ENCODE results near the gene SLC30A4.
"Not testable (repeated sequence)": the region's sequence is repeated elsewhere in the genome, so short reads cannot be mapped to it uniquely, and the experiment has no call there.

The SLC30A4 gene

DNA sequence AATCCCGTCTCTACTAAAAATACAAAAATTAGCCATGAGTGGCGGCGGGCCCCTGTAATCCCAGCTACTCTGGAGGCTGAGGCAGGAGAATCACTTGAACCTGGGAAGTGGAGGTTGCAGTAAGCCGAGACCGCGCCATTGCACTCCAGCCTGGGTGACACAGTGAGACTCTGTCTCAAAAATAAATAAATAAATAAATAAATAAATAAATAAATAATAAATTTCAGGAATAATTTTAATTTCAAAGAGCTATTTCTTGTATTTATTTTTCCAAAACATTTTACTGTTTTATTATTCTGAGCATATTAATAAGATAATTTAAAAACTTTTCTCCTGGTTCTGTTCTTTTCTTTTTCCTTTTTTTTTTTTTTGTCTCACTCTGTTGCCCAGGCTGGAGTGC lies 15.4 kb downstream of the SLC30A4 start:
- H3K9ac ChIP-seq (ENCODE audit: low read length); H3K9me3 ChIP-seq (ENCODE audit: control insufficient read depth, insufficient read depth, low read depth, low read length); H3K27ac ChIP-seq (ENCODE audit: low read depth, low read length); H3K36me3 ChIP-seq (ENCODE audit: control insufficient read depth, insufficient read depth, low read length); H3K27me3 ChIP-seq (ENCODE audit: control insufficient read depth, insufficient read depth, low read length); H3K4me1 ChIP-seq (ENCODE audit: control insufficient read depth, insufficient read depth, low read length); H3K4me3 ChIP-seq (ENCODE audit: low read depth, low read length): not testable (repeated sequence)

DNA sequence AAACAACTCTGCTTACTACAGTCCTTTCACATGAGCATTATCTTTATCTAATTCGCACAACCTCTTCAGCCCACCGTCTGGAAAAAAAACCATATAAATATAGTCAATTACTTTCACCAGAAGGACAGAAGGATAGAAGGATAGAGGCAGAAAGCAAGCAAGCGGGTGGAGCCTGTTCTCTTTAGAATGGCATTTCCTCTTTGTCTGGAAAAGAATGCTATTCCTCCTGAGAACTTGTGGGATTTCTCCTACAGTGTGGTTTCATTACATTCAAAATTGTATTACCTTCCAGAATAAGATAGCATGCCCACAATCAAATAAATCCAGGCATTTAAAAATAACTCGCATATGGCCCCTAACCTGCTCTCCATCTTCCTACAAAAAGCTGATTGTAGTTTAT lies 23.1 kb downstream of the SLC30A4 start:
- no peak overlapping the region for H3K27ac ChIP-seq (ENCODE audit: low read depth, low read length)
- peaks cover 7% of the 10 kb centered on the region; the same call in 1 of the 2 replicates for H3K4me1 ChIP-seq (ENCODE audit: control insufficient read depth, insufficient read depth, low read length)
- H3K9ac ChIP-seq (ENCODE audit: low read length) = no peak overlapping the region
- no peaks in the 10 kb centered on the region for H3K27me3 ChIP-seq (ENCODE audit: control insufficient read depth, insufficient read depth, low read length)
- H3K4me3 ChIP-seq (ENCODE audit: low read depth, low read length) = no peak overlapping the region
- no peaks in the 10 kb centered on the region for H3K36me3 ChIP-seq (ENCODE audit: control insufficient read depth, insufficient read depth, low read length)
- H3K9me3 ChIP-seq (ENCODE audit: control insufficient read depth, insufficient read depth, low read depth, low read length) = no peaks in the 10 kb centered on the region

DNA sequence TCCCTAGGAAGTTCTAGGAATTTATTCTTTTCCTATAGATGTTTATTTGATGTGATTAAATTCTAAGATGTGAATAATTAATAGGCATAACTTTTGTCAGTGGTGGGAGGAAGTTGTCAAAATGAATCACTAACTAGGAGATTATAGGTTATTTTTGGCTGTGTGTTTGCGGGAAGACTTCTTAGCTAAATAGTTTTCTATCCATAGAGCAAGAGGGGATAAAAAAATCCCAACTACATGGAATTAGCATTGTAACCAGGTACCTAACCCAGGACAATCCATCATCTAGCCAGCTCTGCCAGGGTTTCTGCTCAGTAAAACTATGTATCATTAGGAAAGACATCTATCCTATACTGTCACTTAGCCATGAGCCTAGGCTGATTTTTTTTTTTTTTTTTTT lies 23.9 kb downstream of the SLC30A4 start:
- no peak overlapping the region for H3K9ac ChIP-seq (ENCODE audit: low read length)
- peaks cover 7% of the 10 kb centered on the region; the same call in 1 of the 2 replicates for H3K4me1 ChIP-seq (ENCODE audit: control insufficient read depth, insufficient read depth, low read length)
- no peaks in the 10 kb centered on the region for H3K9me3 ChIP-seq (ENCODE audit: control insufficient read depth, insufficient read depth, low read depth, low read length)
- no peaks in the 10 kb centered on the region for H3K36me3 ChIP-seq (ENCODE audit: control insufficient read depth, insufficient read depth, low read length)
- no peak overlapping the region for H3K27ac ChIP-seq (ENCODE audit: low read depth, low read length)
- H3K4me3 ChIP-seq (ENCODE audit: low read depth, low read length) = no peak overlapping the region
- no peaks in the 10 kb centered on the region for H3K27me3 ChIP-seq (ENCODE audit: control insufficient read depth, insufficient read depth, low read length)

DNA sequence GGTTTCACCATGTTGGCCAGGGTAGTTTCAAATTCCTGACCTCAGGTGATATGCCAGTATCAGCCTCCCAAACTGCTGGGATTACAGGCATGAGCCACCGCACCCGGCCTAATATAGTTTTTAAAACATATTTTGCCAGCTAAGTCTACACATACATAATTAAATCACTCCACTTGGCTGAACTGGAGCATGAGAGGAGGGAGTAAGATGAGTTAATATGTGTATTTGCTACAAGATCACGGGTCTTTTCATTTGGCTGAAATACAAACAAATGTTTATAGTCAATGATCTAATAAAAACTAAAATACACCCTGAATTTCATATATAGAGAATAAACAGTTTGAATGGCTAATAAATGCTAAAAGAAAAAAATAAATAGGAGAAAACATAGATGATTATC lies 25.3 kb downstream of the SLC30A4 start:
- Histone ChIP-seq H3K9ac (ENCODE audit: low read length) (no peak overlapping the region), H3K9me3 (ENCODE audit: control insufficient read depth, insufficient read depth, low read depth, low read length) (no peaks in the 10 kb centered on the region), H3K27me3 (ENCODE audit: control insufficient read depth, insufficient read depth, low read length) (no peaks in the 10 kb centered on the region), H3K4me3 (ENCODE audit: low read depth, low read length) (no peak overlapping the region), H3K4me1 (ENCODE audit: control insufficient read depth, insufficient read depth, low read length) (peaks cover 7% of the 10 kb centered on the region; the same call in 1 of the 2 replicates), H3K36me3 (ENCODE audit: control insufficient read depth, insufficient read depth, low read length) (no peaks in the 10 kb centered on the region), H3K27ac (ENCODE audit: low read depth, low read length) (no peak overlapping the region)

DNA sequence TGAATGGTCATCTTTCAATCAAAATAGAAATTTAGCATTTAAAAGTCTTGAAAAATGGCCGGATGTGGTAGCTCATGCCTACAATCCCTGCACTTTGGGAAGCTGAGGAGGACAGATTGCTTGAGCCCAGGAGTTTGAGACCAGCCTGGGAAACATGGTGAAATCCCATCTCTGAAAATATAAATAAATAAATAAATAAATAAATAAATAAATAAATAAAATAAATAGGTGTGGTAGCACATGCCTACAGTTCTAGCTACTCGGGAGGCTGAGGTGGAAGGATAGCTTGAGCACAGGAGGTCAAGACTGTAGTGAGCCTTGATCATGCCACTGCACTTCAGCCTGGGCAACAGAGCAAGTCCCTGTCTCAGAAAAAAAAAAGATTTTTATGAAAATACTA lies 25.9 kb downstream of the SLC30A4 start:
- Histone ChIP-seq H3K27ac (ENCODE audit: low read depth, low read length) (no peak overlapping the region), H3K9me3 (ENCODE audit: control insufficient read depth, insufficient read depth, low read depth, low read length) (no peaks in the 10 kb centered on the region), H3K36me3 (ENCODE audit: control insufficient read depth, insufficient read depth, low read length) (no peaks in the 10 kb centered on the region), H3K27me3 (ENCODE audit: control insufficient read depth, insufficient read depth, low read length) (no peaks in the 10 kb centered on the region), H3K4me1 (ENCODE audit: control insufficient read depth, insufficient read depth, low read length) (peaks cover 7% of the 10 kb centered on the region; the same call in 1 of the 2 replicates), H3K9ac (ENCODE audit: low read length) (no peak overlapping the region), H3K4me3 (ENCODE audit: low read depth, low read length) (no peak overlapping the region)

DNA sequence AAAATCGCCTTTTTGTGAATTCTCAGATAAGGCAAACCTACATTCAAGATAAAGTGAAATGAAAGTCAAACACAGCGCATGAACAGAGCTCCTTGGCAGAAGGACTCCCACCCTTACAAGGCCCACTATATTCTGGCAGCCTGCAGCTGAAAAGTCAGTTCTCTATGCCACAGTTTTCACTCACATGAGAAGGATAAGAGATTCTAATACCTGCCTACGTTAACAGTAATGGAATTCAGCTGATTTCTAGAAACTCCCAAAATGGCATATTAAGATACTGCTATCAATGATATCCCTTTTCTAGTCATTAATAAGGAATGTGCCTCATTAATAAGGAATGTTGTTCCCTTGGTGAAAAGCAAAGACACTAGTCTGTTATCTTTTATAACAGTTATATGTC lies 27.0 kb downstream of the SLC30A4 start:
- Histone ChIP-seq H3K27ac (ENCODE audit: low read depth, low read length) (no peak overlapping the region), H3K4me1 (ENCODE audit: control insufficient read depth, insufficient read depth, low read length) (peaks cover 7% of the 10 kb centered on the region; the same call in 1 of the 2 replicates), H3K27me3 (ENCODE audit: control insufficient read depth, insufficient read depth, low read length) (no peaks in the 10 kb centered on the region), H3K9ac (ENCODE audit: low read length) (no peak overlapping the region), H3K4me3 (ENCODE audit: low read depth, low read length) (no peak overlapping the region), H3K9me3 (ENCODE audit: control insufficient read depth, insufficient read depth, low read depth, low read length) (no peaks in the 10 kb centered on the region), H3K36me3 (ENCODE audit: control insufficient read depth, insufficient read depth, low read length) (no peaks in the 10 kb centered on the region)

DNA sequence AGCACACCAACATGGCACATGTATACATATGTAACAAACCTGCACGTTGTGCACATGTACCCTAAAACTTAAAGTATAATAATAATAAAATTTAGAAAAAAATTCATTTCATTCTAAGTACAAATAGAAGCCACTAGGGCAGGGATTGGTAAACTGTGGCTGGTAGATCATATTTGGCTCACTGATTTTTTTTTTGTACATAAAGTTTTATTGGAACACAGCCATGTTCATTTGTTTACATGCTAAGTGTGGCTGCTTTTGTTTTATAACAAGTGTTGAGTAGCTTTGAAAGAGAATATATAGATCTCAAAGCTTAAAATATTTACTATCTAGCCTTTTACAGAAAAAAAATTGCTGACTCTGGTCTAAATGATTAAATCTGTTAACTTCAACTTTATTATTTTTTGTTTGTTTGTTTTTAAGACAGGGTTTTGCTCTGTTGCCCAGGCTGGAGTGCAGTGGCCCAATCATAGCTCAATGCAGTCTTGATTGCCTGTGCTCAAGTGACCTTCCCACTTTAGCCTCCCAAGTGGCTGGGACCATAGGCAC lies 32.8 kb downstream of the SLC30A4 start:
- H3K4me1 ChIP-seq (ENCODE audit: control insufficient read depth, insufficient read depth, low read length) = no peaks in the 10 kb centered on the region
- no peak overlapping the region for H3K9ac ChIP-seq (ENCODE audit: low read length)
- H3K4me3 ChIP-seq (ENCODE audit: low read depth, low read length) = no peak overlapping the region
- H3K27ac ChIP-seq (ENCODE audit: low read depth, low read length) = no peak overlapping the region
- no peaks in the 10 kb centered on the region for H3K9me3 ChIP-seq (ENCODE audit: control insufficient read depth, insufficient read depth, low read depth, low read length)
- peaks cover 14% of the 10 kb centered on the region for H3K27me3 ChIP-seq (ENCODE audit: control insufficient read depth, insufficient read depth, low read length)
- H3K36me3 ChIP-seq (ENCODE audit: control insufficient read depth, insufficient read depth, low read length) = no peaks in the 10 kb centered on the region

DNA sequence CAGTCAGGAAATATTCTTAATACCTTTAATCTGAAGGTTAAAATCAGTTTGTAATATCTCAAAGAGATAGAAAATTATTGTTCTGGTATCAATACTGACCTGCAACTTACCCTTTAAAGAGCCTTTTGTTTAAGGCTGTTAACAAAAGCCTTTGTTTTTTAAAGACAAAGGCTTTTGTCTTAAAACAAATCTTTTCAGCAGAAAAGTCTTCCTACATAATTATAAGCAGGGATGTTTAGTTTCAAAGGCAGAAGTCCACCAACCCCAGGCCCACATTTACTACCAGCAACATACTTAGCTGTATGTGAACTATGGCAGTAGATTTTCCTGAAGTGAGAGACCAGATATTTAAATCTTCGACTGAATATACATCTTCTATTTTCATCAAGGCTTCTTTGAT lies 36.2 kb downstream of the SLC30A4 start:
- Histone ChIP-seq H3K9ac (ENCODE audit: low read length) (no peak overlapping the region), H3K9me3 (ENCODE audit: control insufficient read depth, insufficient read depth, low read depth, low read length) (no peaks in the 10 kb centered on the region), H3K4me1 (ENCODE audit: control insufficient read depth, insufficient read depth, low read length) (no peaks in the 10 kb centered on the region), H3K36me3 (ENCODE audit: control insufficient read depth, insufficient read depth, low read length) (no peaks in the 10 kb centered on the region), H3K4me3 (ENCODE audit: low read depth, low read length) (no peak overlapping the region), H3K27ac (ENCODE audit: low read depth, low read length) (no peak overlapping the region), H3K27me3 (ENCODE audit: control insufficient read depth, insufficient read depth, low read length) (peaks cover 43% of the 10 kb centered on the region)

DNA sequence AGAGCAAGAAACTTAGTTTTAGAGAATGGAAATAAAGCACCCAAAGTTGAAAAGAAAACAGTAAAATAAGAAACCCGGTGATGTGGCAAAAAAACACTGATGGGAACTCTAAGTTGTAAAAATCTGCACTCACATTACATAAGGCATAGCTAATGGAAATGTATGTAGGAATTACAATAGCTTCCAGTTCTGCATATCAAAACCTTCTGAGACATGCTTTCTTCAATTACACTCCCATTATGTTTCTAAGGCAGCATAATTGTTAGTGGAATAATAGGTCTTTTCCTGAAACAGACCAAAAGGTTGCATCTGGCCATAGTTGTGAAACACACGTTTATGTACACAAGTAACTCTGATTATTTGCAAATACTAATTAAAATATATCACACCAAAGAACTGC lies 41.4 kb downstream of the SLC30A4 start:
- Histone ChIP-seq H3K9ac (ENCODE audit: low read length) (no peak overlapping the region), H3K4me3 (ENCODE audit: low read depth, low read length) (no peak overlapping the region), H3K27ac (ENCODE audit: low read depth, low read length) (no peak overlapping the region), H3K27me3 (ENCODE audit: control insufficient read depth, insufficient read depth, low read length) (peaks cover 79% of the 10 kb centered on the region), H3K36me3 (ENCODE audit: control insufficient read depth, insufficient read depth, low read length) (no peaks in the 10 kb centered on the region), H3K9me3 (ENCODE audit: control insufficient read depth, insufficient read depth, low read depth, low read length) (no peaks in the 10 kb centered on the region), H3K4me1 (ENCODE audit: control insufficient read depth, insufficient read depth, low read length) (0 out of 2 replicates have a peak, but pooled peaks cover 5% of the 10 kb centered on the region)

DNA sequence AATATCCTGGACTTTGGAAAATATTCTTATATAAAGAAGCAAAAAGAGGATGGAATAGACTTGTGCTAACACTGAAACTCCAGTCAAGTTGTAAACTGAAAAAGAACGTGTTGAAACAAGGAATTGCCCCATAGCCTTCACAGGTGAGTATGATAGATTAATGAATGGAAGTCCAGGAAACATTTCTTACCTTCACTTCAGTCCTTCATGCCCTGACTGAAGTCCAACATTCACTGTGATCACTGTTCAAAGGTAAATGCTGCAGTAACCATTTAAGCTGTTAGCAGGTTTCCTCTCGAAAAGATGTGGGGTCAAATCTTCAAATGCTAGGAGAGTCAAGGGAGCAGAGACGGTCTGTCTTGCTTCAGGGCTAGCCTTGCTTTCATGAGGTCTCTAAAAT lies 46.1 kb downstream of the SLC30A4 start:
- no peaks in the 10 kb centered on the region for H3K36me3 ChIP-seq (ENCODE audit: control insufficient read depth, insufficient read depth, low read length)
- H3K4me1 ChIP-seq (ENCODE audit: control insufficient read depth, insufficient read depth, low read length) = peaks cover 20% of the 10 kb centered on the region; the same call in 1 of the 2 replicates
- no peak overlapping the region for H3K9ac ChIP-seq (ENCODE audit: low read length)
- no peaks in the 10 kb centered on the region for H3K9me3 ChIP-seq (ENCODE audit: control insufficient read depth, insufficient read depth, low read depth, low read length)
- H3K4me3 ChIP-seq (ENCODE audit: low read depth, low read length) = no peak overlapping the region
- peaks cover 93% of the 10 kb centered on the region for H3K27me3 ChIP-seq (ENCODE audit: control insufficient read depth, insufficient read depth, low read length)
- H3K27ac ChIP-seq (ENCODE audit: low read depth, low read length) = no peak overlapping the region

DNA sequence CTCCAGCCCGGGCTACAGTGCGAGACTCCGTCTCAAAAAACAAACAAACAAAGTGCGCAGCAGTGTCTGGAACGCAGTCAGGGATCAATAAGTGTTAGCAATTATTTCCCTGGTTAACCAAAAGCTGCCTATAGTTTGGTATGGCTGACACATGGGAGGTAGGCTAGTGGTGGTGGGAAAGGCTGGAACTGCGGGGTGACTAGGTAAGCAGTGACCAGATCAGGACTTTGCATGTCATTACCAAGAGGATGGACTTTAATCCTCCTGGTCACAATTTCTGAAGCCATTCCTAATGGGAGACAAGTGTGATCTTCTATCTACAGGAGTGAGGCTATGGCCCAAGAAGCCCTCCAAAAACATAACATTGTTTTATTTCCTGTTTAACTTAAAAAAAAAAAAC lies 47.8 kb downstream of the SLC30A4 start:
- Histone ChIP-seq H3K4me1 (ENCODE audit: control insufficient read depth, insufficient read depth, low read length) (peaks cover 18% of the 10 kb centered on the region; the same call in 1 of the 2 replicates), H3K9me3 (ENCODE audit: control insufficient read depth, insufficient read depth, low read depth, low read length) (no peaks in the 10 kb centered on the region), H3K36me3 (ENCODE audit: control insufficient read depth, insufficient read depth, low read length) (no peaks in the 10 kb centered on the region), H3K9ac (ENCODE audit: low read length) (no peak overlapping the region), H3K27ac (ENCODE audit: low read depth, low read length) (no peak overlapping the region), H3K27me3 (ENCODE audit: control insufficient read depth, insufficient read depth, low read length) (peaks cover 93% of the 10 kb centered on the region), H3K4me3 (ENCODE audit: low read depth, low read length) (no peak overlapping the region)

DNA sequence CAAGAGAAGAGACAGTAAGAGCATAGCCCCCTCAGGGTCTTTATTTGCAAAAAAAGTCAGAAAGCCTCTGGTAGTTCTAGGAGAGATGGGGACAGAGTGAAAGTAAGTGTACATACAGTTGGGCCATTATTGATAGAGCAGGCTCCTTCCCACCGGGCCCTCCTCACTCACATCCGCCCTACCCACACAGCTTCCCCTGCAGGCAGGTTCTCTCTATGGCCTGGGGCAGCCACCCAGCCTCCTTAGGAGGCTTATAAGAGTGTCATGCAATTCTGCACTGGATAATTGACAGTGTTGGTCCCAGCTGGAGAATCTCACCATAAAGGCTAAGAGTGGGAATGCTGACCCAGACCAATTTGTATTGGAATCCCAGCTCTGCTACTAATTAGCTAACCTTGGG lies 49.5 kb downstream of the SLC30A4 start:
- Histone ChIP-seq H3K4me1 (ENCODE audit: control insufficient read depth, insufficient read depth, low read length) (peaks cover 34% of the 10 kb centered on the region; the same call in 1 of the 2 replicates), H3K4me3 (ENCODE audit: low read depth, low read length) (no peak overlapping the region), H3K9me3 (ENCODE audit: control insufficient read depth, insufficient read depth, low read depth, low read length) (no peaks in the 10 kb centered on the region), H3K27me3 (ENCODE audit: control insufficient read depth, insufficient read depth, low read length) (peaks cover 97% of the 10 kb centered on the region), H3K9ac (ENCODE audit: low read length) (no peak overlapping the region), H3K27ac (ENCODE audit: low read depth, low read length) (no peak overlapping the region), H3K36me3 (ENCODE audit: control insufficient read depth, insufficient read depth, low read length) (no peaks in the 10 kb centered on the region)
